ENCODE data around the gene GTF2H2. TPM values are rescaled to one million over a fixed set of nuclear protein-coding genes. Genes with fewer than 3 reads are reported as not detected.
"Not testable (repeated sequence)": the region's sequence is repeated elsewhere in the genome, so short reads cannot be mapped to it uniquely, and the experiment has no call there.

The GTF2H2 gene
- total and polyA plus RNA-seq, 12 donors = 4.2 to 14.0 (median 7.1) TPM

DNA sequence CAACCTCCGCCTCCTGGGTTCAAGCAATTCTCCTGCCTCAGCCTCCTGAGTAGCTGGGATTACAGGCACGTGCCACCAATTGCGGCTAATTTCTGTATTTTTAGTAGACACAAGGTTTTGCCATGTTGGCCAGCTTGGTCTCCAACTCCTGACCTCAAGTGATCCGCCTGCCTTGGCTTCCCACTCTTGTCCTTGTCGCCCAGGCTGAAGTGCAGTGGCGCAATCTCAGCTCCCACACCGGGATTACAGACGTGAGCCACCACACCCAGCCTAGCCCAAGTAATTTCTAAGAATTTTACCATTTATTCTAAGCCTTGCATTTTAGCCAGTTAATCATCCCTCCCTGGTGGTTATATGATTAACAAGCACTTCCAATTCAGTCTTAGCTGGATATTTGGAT lies 53.3 kb downstream of the GTF2H2 start:
- no peak for TF ChIP-seq CTCF (IDR thresholded peaks at IDR 0.05)
- 89 to 94% methylated on average over 8 of the region's 8 CpGs for WGBS, 2 donors
- DNase-seq (no peak), ATAC-seq (no peak)
- H3K9me3 ChIP-seq = no peaks in the 10 kb centered on the region
- H3K27me3 ChIP-seq = no peaks in the 10 kb centered on the region
- no peak overlapping the region for H3K4me3 ChIP-seq
- H3K36me3 ChIP-seq = peaks cover 0 to 36% (median 0%) of the 10 kb centered on the region in 9 donors
- peaks cover 0 to 14% (median 0%) of the 10 kb centered on the region in 9 donors for H3K4me1 ChIP-seq
- H3K27ac ChIP-seq = no peak overlapping the region
- intact Hi-C loops (cut with DNase I) = no loop called here

DNA sequence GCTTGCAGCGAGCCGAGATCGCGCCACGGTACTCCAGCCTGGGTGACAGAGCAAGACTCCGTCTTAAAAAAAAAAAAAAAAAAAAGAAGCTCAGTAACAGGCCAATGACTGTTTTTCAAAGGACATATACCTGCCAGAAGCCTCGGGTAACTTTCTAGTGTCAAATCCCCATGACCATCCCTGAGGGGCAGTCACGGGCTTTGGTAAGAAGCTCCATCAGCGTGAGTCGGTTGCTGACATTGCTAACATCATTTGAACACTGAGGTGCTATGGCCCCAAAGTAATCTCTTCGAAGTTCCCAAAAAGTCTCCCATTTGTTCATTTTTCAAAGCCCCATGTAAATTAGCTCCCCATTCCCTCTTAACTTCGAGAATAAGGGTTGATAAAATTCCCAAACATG lies 53.9 kb downstream of the GTF2H2 start:
- no peaks in the 10 kb centered on the region for H3K27me3 ChIP-seq
- H3K36me3 ChIP-seq = peaks cover 0 to 36% (median 0%) of the 10 kb centered on the region in 9 donors
- H3K27ac ChIP-seq = no peak overlapping the region
- ATAC-seq (no peak), DNase-seq (no peak)
- H3K4me1 ChIP-seq = peaks cover 0 to 14% (median 0%) of the 10 kb centered on the region in 9 donors
- TF ChIP-seq CTCF (IDR thresholded peaks at IDR 0.05) = no peak
- no peak overlapping the region for H3K4me3 ChIP-seq
- no peaks in the 10 kb centered on the region for H3K9me3 ChIP-seq
- 78 to 84% methylated on average over 11 to 12 of the region's 12 CpGs for WGBS, 2 donors
- intact Hi-C loops (cut with DNase I) = no loop called here

- H3K4me1 ChIP-seq = peaks cover 0 to 14% (median 0%) of the 10 kb centered on the region in 9 donors
- TF ChIP-seq CTCF (IDR thresholded peaks at IDR 0.05) = no peak
- intact Hi-C loops (cut with DNase I) = no loop called here
Measured at GRCh38 chr5:71011194-71011792, 56.2 kb downstream of the GTF2H2 start.

GRCh38 chr5:71006983-71007382 lies 60.5 kb downstream of the GTF2H2 start:
- H3K4me3 ChIP-seq; DNase-seq; H3K27ac ChIP-seq; intact Hi-C loops (cut with DNase I); H3K27me3 ChIP-seq; H3K4me1 ChIP-seq; H3K9me3 ChIP-seq; ATAC-seq: not testable (repeated sequence)
- 35 to 61% methylated on average over 2 to 3 of the region's 7 CpGs for WGBS, 2 donors
- H3K36me3 ChIP-seq = peaks cover 0 to 28% (median 0%) of the 10 kb centered on the region in 9 donors

More at GRCh38 chr5:71011194-71011792, 56.2 kb downstream of the GTF2H2 start:
- no peak overlapping the region for H3K4me3 ChIP-seq
- DNase-seq (no peak), ATAC-seq (no peak)
- H3K27me3 ChIP-seq = no peaks in the 10 kb centered on the region
- no peak overlapping the region for H3K27ac ChIP-seq
- 80 to 84% methylated on average over 8 of the region's 8 CpGs for WGBS, 2 donors
- H3K9me3 ChIP-seq = no peaks in the 10 kb centered on the region
- peaks cover 0 to 36% (median 0%) of the 10 kb centered on the region in 9 donors for H3K36me3 ChIP-seq

Other genes starting within 250 kb of the GTF2H2 start
- gene SERF1A, start 167.0 kb downstream of the GTF2H2 start, total RNA-seq = 1 to 10 TPM in 7 of 10 donors, under 1 TPM in 3; 0.66 to 7.1 (median 2.7) TPM
- 1 to 10 TPM; 1.2 to 6.9 TPM for gene SERF1A, start 167.0 kb downstream of the GTF2H2 start, polyA plus RNA-seq
- gene SMN1, start 142.6 kb downstream of the GTF2H2 start, total RNA-seq = 10 to 100 TPM in 8 of 10 donors, 1 to 10 TPM in 2; 9.0 to 25.1 (median 15.8) TPM
- gene SMN1, start 142.6 kb downstream of the GTF2H2 start, polyA plus RNA-seq = 10 to 100 TPM; 21.7 to 23.4 TPM
- gene NAIP, start 42.3 kb downstream of the GTF2H2 start, total RNA-seq = 10 to 100 TPM in 1 of 10 donors, 1 to 10 TPM in 9; 3.0 to 24.4 (median 5.3) TPM
- gene NAIP, start 42.3 kb downstream of the GTF2H2 start, polyA plus RNA-seq = 1 to 10 TPM; 1.7 to 5.0 TPM

Data from heart right ventricle (tissue), 16 donors.